H1 (cell line): Measurements from ENCODE around the gene MSANTD3. TPM values are rescaled to one million over a fixed set of nuclear protein-coding genes. Genes with fewer than 3 reads are reported as not detected.

Source experiments
- ASH2L ChIP-seq: fragments of 200-600, 300-600 bp; sonication (generic); IDR thresholded peaks from one replicate; pipeline ENCODE4 v1.7.1; 2017; ENCODE audit warnings: low read length
- CEBPB ChIP-seq: IDR thresholded peaks from 2 replicates; pipeline ENCODE4 v1.6.1; 2012; ENCODE audit warnings: low read depth, low read length
- CREB1 ChIP-seq: IDR thresholded peaks from 2 replicates; pipeline ENCODE4 v1.6.1; 2012; ENCODE audit warnings: inconsistent platforms
- CTBP2 ChIP-seq: IDR thresholded peaks from 2 replicates; pipeline ENCODE4 v1.7.0; 2011; ENCODE audit warnings: borderline replicate concordance, mild to moderate bottlenecking, moderate library complexity, mixed read lengths, low read length; ENCODE audit not compliant: insufficient read depth, insufficient read length
- GTF2F1 ChIP-seq: IDR thresholded peaks from 2 replicates; pipeline ENCODE4 v1.6.1; 2012; ENCODE audit warnings: low read depth, low read length, improper control_type of control experiment, borderline replicate concordance
- JUN ChIP-seq: IDR thresholded peaks from 2 replicates; pipeline ENCODE4 v1.6.1; 2011; ENCODE audit warnings: low read depth, mild to moderate bottlenecking, improper control_type of control experiment, low read length
- PHF8 ChIP-seq: fragments of 200-600 bp; sonication (generic); conservative IDR thresholded peaks from 2 replicates; pipeline ENCODE4 v1.7.1; 2012; ENCODE audit warnings: low read depth, mild to moderate bottlenecking, inconsistent platforms, low read length, moderate library complexity
- RFX5 ChIP-seq: IDR thresholded peaks from 2 replicates; pipeline ENCODE4 v1.6.1; 2011; ENCODE audit warnings: low read depth, low read length, improper control_type of control experiment, borderline replicate concordance
- SIN3A ChIP-seq, 2 experiments: IDR thresholded peaks in 1 of 2; conservative IDR thresholded peaks in 1 of 2; 2 replicates each; pipeline ENCODE4 v1.6.1; 2011 to 2012; ENCODE audit warnings: low read length in 2 of 2, improper control_type of control experiment in 1 of 2, low read depth in 1 of 2, mild to moderate bottlenecking in 1 of 2
- SIX5 ChIP-seq: IDR thresholded peaks from 2 replicates; pipeline ENCODE4 v1.6.1; 2011; ENCODE audit warnings: mild to moderate bottlenecking, low read depth, low read length
- TEAD4 ChIP-seq: IDR thresholded peaks from 2 replicates; pipeline ENCODE4 v1.6.1; 2012; ENCODE audit warnings: low read depth, low read length, inconsistent platforms, mixed read lengths
- polyA plus RNA-seq, 7 experiments: library from polyadenylated mRNA; depleted of rRNA in 3 of 7; stranded (reverse) in 5 of 7; unstranded in 2 of 7; fragments of >200 nt in 5 of 7; fragments of 200-250 nt in 2 of 7; gene quantifications; 1 replicate in 5 of 7; 2 replicates in 1 of 7; 4 replicates in 1 of 7; pipeline versions ENCODE4 v1.2.1 to v1.2.3, GENCODE V29; 2011 to 2013; ENCODE audit warnings: missing spikeins in 2 of 7, mixed read lengths in 2 of 7
- total RNA-seq: library from RNA; stranded (reverse); fragmentation: NEBNext Ultra II Directional; extraction: Animal tissue kit (Norgen Biotek cat#: 25700); gene quantifications from 2 replicates; pipeline ENCODE4 v1.2.1, GENCODE V29; 2021
- TF ChIP-seq, protein P1 (sequence below): IDR thresholded peaks from 2 replicates; pipeline ENCODE4 v1.6.1; 2012; ENCODE audit warnings: inconsistent platforms
- TF ChIP-seq, protein P2 (sequence below): IDR thresholded peaks from 2 replicates; pipeline ENCODE4 v1.6.1; 2011; ENCODE audit warnings: low read length, improper control_type of control experiment

Gene MSANTD3
- total and polyA plus RNA-seq, 2 of the 8 experiments (the other 6 are each of a cell fraction or from before 2014, with no cell fraction given): 12.0 to 41.3 TPM

DNA sequence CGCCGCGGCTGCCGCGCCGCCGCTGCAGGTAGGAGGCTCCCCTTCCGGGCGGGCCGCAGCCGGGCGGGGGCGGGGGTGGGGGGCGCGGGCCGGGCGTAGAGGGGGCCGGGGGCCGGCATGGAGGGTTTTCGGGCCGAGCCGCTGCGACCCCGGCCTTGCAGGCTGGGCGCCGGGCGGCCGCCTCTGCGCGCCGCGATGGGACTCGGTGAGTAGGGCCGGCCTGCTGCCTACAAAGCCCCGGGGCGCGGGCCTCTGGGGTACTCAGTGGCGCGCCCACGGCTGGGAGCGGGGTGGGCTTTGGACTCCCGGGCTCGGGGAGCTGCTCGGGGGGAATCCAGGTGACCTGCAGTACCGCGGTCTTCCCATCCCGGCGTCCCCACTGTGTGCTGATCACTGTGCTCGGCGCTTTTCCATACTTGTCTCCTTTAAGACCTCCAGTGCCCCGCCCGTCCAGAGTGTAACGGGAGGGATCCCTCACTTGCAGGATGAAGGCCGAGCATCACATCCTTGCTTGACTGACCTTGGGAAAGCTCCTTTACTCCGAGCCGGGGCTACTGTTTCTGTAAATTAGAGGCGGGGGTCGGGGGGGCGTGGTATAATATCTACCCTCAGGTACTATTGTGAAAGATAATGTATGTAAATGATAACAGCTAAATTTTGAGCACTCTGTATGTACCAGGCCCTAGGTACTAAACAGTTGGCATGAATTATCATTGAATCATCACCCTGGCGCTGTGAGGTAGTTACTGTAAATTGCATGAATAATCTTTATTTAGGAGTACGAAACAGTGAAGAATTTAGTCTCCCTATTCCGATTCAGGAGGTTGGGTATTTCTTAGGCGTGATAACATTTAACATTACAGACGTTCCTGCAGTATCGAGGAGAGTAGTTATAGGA lies 672 bp downstream of the MSANTD3 start (continued):
- TF ChIP-seq CTBP2 (no peak), PHF8 (peak; percentile 74), CEBPB (no peak), SIX5 (no peak), RFX5 (no peak), SIN3A (conservative IDR thresholded peaks at IDR 0.05 in 1 of 2, IDR thresholded peaks at IDR 0.05 in 1 of 2; ENCODE audit: low read depth in 1 of 2, low read length in 2 of 2) (no peak), CREB1 (no peak), GTF2F1 (no peak), ASH2L (no peak), TEAD4 (no peak), JUN (no peak)
- TF ChIP-seq, protein P1, sequence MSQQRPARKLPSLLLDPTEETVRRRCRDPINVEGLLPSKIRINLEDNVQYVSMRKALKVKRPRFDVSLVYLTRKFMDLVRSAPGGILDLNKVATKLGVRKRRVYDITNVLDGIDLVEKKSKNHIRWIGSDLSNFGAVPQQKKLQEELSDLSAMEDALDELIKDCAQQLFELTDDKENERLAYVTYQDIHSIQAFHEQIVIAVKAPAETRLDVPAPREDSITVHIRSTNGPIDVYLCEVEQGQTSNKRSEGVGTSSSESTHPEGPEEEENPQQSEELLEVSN: no peak
- TF ChIP-seq, protein P2, sequence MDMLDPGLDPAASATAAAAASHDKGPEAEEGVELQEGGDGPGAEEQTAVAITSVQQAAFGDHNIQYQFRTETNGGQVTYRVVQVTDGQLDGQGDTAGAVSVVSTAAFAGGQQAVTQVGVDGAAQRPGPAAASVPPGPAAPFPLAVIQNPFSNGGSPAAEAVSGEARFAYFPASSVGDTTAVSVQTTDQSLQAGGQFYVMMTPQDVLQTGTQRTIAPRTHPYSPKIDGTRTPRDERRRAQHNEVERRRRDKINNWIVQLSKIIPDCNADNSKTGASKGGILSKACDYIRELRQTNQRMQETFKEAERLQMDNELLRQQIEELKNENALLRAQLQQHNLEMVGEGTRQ: no peak
- TF ChIP-seq, all 59 proteins: peak for 7
